Pancreas (tissue), 10 donors: Measurements from ENCODE around the gene PLPPR3. TPM values are rescaled to one million over a fixed set of nuclear protein-coding genes. Genes with fewer than 3 reads are reported as not detected.

Source experiments
- ATAC-seq, 4 donors: fragments of 200-7000 bp; cut with Tn5 transposase; one replicate each; pipeline versions ENCODE4 v1.8.0 to v1.9.1; 2020; ENCODE audit warnings: mild to moderate bottlenecking in 4 of 4, moderate library complexity in 4 of 4
- DNase-seq, 6 donors: peaks; one replicate each; pipeline ENCODE4 v3.0.0-alpha.2; 2020
- FAIRE-seq: peaks from 2 replicates; lab custom pipeline; 2012; peaks lifted over from hg19 to GRCh38; lab: Jason Lieb, UNC
- H3K27ac ChIP-seq, 4 donors: fragments of 200-600 bp; sonication (generic); 1 replicate in 3 of 4; 2 replicates in 1 of 4; pipeline versions ENCODE4 v1.5.0 to v1.8.0; 2020
- H3K27me3 ChIP-seq, 4 donors: fragments of 200-600 bp; one replicate each; pipeline ENCODE4 v1.8.0; 2021
- H3K36me3 ChIP-seq, 3 donors: fragments of 200-600 bp; sonication (generic) in 1 of 3; one replicate each; pipeline versions ENCODE4 v1.5.0 to v1.8.0; 2020 to 2021
- H3K4me1 ChIP-seq, 3 donors: fragments of 200-600 bp; one replicate each; pipeline ENCODE4 v1.8.0; 2021
- H3K4me3 ChIP-seq, 4 donors: fragments of 200-600 bp; sonication (generic) in 2 of 4; one replicate each; pipeline versions ENCODE4 v1.5.0 to v1.8.0; 2020 to 2021
- H3K9me3 ChIP-seq, 4 donors: fragments of 200-600 bp; one replicate each; pipeline ENCODE4 v1.8.0; 2021
- WGBS, 2 donors: extraction: QIAGEN DNeasy Blood & Tissue Kit; methylation state at CpG; one replicate each; pipeline ENCODE4 v1.1.7; 2013; 5-methylcytosine and 5-hydroxymethylcytosine counted together
- intact Hi-C, 3 donors: fragments of 100-400 bp; cut with DNase I; formaldehyde crosslinking; loops; one replicate each; pipeline versions ENCODE4 v1.11.1 to v1.14.2; 2022
- polyA plus RNA-seq, 2 donors: library from polyadenylated mRNA; stranded (reverse); fragments of 200-250 nt; gene quantifications; one replicate each; pipeline ENCODE4 v1.2.3, GENCODE V29; 2013
- total RNA-seq, 6 donors: library from RNA; stranded (reverse); fragmentation: NEBNext Ultra II Directional in 4 of 6; extraction: Animal tissue kit (Norgen Biotek cat#: 25700) in 4 of 6; gene quantifications; one replicate each; pipeline versions ENCODE4 v1.2.1 to v1.2.4, GENCODE V29; 2021 to 2023
- TF ChIP-seq, protein P1 (sequence below), 4 donors: fragments of 200-600 bp; sonication (generic) in 3 of 4; IDR thresholded peaks; one replicate each; pipeline versions ENCODE4 v1.5.0 to v1.8.0; 2021; ENCODE audit warnings: antibody characterized with exemption in 4 of 4
- donor health status: healthy with polysubstance abuse.
- donor health status: DM: no; HTN: no; CAD: no; lungs with moderate emphysema.
- donor health status: DM: no; HTN: no; CAD: no.
- donor health status: control.
- donor health status: control.
- donor health status: Bipolar disorder and iron deficiency.
- donor health status: DM: yes; HTN: yes; CAD: no.
- donor health status: DM: no; HTN: no; CAD: no.
- donor health status: DM: no; HTN: no; CAD: no.
- donor health status: DM: yes; HTN: yes; CAD: no.

Gene PLPPR3
- total and polyA plus RNA-seq, 8 donors: 0.05 to 0.38 TPM; not detected in 6

DNA sequence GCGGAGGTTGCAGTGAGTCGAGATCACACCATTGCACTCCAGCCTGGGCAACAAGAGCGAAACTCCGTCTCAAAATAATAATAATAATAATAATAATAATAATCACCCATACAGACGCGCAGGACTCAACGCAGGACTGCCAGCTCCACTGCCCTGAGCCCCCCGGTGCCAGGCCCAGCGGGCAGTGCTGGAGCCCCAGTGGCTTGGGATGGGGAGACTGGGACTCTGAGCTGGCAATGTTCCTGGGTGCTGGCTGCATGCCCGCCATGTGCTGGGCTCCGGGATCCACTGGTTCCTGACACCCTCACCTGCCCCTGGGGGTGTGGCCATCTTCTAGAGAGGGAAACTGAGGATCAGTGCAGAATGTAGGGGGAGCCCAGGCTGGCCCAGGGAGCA is 5.6 kb upstream of the PLPPR3 start:
- FAIRE-seq: no peak
- intact Hi-C loops: no loop called here
- TF ChIP-seq, protein P1, sequence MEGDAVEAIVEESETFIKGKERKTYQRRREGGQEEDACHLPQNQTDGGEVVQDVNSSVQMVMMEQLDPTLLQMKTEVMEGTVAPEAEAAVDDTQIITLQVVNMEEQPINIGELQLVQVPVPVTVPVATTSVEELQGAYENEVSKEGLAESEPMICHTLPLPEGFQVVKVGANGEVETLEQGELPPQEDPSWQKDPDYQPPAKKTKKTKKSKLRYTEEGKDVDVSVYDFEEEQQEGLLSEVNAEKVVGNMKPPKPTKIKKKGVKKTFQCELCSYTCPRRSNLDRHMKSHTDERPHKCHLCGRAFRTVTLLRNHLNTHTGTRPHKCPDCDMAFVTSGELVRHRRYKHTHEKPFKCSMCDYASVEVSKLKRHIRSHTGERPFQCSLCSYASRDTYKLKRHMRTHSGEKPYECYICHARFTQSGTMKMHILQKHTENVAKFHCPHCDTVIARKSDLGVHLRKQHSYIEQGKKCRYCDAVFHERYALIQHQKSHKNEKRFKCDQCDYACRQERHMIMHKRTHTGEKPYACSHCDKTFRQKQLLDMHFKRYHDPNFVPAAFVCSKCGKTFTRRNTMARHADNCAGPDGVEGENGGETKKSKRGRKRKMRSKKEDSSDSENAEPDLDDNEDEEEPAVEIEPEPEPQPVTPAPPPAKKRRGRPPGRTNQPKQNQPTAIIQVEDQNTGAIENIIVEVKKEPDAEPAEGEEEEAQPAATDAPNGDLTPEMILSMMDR (IDR thresholded peaks at IDR 0.05): no peak
- no peaks in the 10 kb centered on the region for H3K9me3 ChIP-seq
- H3K36me3 ChIP-seq: no peaks in the 10 kb centered on the region
- H3K4me1 ChIP-seq: no peaks in the 10 kb centered on the region
- 78 to 87% methylated on average over 11 of the region's 11 CpGs for WGBS, 2 donors
- DNase-seq: peak in 2 of 6 donors; percentile 47
- ATAC-seq: no peak
- peaks cover 0 to 9% (median 2%) of the 10 kb centered on the region in 4 donors for H3K27me3 ChIP-seq
- no peak overlapping the region for H3K4me3 ChIP-seq
- no peak overlapping the region for H3K27ac ChIP-seq

DNA sequence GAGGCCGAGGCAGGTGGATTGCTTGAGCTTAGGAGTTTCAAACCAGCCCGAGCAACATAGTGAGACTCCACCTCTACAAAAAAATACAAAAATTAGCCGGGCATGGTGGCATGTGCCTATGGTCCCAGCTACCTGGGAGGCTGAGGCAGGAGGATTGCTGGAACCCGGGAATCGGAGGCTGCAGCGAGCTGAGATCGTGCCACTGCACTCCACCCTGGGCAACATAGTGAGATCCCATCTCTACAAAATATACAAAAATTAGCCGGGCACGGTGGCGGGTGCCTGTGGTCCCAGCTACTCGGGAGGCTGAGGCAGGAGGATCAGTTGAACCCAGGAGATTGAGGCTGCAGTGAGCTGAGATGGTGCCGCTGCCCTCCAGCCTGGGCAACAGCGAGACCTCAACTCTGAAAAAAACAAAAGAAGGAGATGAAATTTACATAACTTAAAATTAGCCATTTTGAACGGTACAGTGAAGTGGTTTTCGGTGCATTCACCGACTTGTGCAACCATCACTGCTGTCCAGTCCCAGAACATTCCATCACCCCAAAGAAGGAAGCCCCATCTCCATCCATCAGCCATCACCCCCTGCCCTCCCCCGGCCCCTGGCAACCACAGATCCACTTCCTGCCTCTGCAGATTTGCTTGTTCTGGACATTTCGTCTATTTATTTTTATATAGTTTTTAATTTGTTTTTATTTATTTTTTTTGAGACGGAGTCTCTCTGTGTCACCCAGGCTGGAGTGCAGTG is 4.3 kb upstream of the PLPPR3 start:
- ATAC-seq: no peak
- intact Hi-C loops: no loop called here
- Histone ChIP-seq H3K36me3 (no peaks in the 10 kb centered on the region), H3K4me3 (no peak overlapping the region), H3K4me1 (peaks cover 0 to 5% (median 0%) of the 10 kb centered on the region in 3 donors), H3K27me3 (peaks cover 0 to 9% (median 3%) of the 10 kb centered on the region in 4 donors), H3K27ac (no peak overlapping the region), H3K9me3 (no peaks in the 10 kb centered on the region)
- no peak for DNase-seq
- no peak for FAIRE-seq
- WGBS, 2 donors: 78 to 84% methylated on average over 19 of the region's 19 CpGs
- TF ChIP-seq, protein P1 (IDR thresholded peaks at IDR 0.05): no peak

DNA sequence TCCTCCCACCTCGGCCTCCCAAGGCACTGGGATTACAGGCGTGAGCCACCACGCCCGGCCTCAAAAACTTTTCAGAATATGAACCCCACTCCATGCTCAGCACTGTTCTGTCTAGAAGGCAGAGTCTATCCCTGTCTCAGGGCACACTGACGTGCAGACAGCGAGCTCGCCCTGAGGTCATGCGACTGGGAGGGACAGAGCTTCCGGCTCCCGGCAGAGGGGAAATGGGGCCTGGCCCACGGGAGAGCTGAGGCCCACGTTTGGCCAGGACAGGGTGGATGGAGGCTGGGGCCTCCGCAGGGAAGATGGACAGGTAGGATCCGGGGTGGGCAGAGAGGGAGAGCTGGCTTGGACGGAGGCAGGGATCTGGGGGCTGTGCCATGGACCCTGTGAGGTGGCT is 3.1 kb upstream of the PLPPR3 start:
- TF ChIP-seq, protein P1 (IDR thresholded peaks at IDR 0.05): no peak
- intact Hi-C loops: no loop called here
- Histone ChIP-seq H3K4me1 (peaks cover 0 to 5% (median 0%) of the 10 kb centered on the region in 3 donors), H3K36me3 (no peaks in the 10 kb centered on the region), H3K27me3 (peaks cover 0 to 9% (median 3%) of the 10 kb centered on the region in 4 donors), H3K4me3 (no peak overlapping the region), H3K9me3 (no peaks in the 10 kb centered on the region), H3K27ac (no peak overlapping the region)
- WGBS, 2 donors: 82 to 84% methylated on average over 15 of the region's 15 CpGs
- FAIRE-seq: no peak
- DNase-seq: no peak
- peak in 2 of 4 donors; percentile 33 to 37 for ATAC-seq

DNA sequence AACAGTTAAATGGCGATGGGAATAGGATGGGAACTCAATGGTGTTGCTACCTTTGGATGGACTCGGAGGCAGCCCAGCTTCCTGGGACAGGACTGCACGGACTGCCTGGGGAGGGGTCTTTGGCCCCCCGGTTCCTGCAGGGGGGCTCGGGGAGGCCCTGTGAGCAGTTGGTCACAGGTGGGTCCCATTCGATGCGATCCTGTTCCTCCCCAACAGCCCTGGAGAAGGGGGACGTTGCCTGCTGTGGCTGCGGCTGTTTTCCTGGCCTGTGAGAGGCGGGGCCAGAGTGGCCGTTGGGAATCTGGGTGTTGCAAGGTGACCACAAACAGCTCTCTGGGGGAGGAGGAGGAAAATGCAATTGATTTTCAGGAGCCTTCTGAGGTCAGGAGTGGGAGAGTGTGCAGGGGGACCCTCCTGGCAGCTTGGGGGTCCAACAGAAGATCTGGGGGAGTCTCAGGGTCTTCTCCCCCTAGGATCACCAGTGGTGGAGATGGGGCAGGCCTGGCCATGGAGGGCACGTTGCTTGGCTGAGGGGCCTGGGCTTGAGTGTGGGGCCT is 1.9 kb upstream of the PLPPR3 start:
- no peak for DNase-seq
- H3K27ac ChIP-seq: no peak overlapping the region
- intact Hi-C loops: no loop called here
- H3K4me1 ChIP-seq: peaks cover 0 to 5% (median 0%) of the 10 kb centered on the region in 3 donors
- peaks cover 0 to 9% (median 3%) of the 10 kb centered on the region in 4 donors for H3K27me3 ChIP-seq
- no peak overlapping the region for H3K4me3 ChIP-seq
- no peaks in the 10 kb centered on the region for H3K36me3 ChIP-seq
- no peak for FAIRE-seq
- H3K9me3 ChIP-seq: no peaks in the 10 kb centered on the region
- ATAC-seq: no peak
- WGBS, 2 donors: 51 to 58% methylated on average over 11 to 12 of the region's 12 CpGs
- TF ChIP-seq, protein P1 (IDR thresholded peaks at IDR 0.05): no peak
